H1 (cell line): Measurements from ENCODE around the gene ZBTB7B.

Source experiments
- CBX8 ChIP-seq: fragments of 300-800, 300-1000 bp; sonication (generic); IDR thresholded peaks from 2 replicates; pipeline ENCODE4 v1.7.1; 2016; ENCODE audit warnings: low read depth, low read length, borderline replicate concordance
- CREB1 ChIP-seq: IDR thresholded peaks from 2 replicates; pipeline ENCODE4 v1.6.1; 2012; ENCODE audit warnings: inconsistent platforms
- CTCF ChIP-seq, 3 experiments: IDR thresholded peaks; 1 replicate in 2 of 3; 2 replicates in 1 of 3; pipeline versions ENCODE4 v1.5.1 to v1.6.1; 2011; ENCODE audit warnings: low read length in 3 of 3, mild to moderate bottlenecking in 3 of 3, inconsistent platforms in 2 of 3, low read depth in 1 of 3, moderate library complexity in 1 of 3; ENCODE audit not compliant: insufficient read depth in 1 of 3; ENCODE audit errors: control extremely low read depth in 1 of 3
- EZH2 ChIP-seq: fragments of 200-600 bp; sonication (generic); IDR thresholded peaks from 2 replicates; pipeline ENCODE4 v1.7.1; 2012; ENCODE audit warnings: low read depth, mild to moderate bottlenecking, moderate library complexity, low read length, inconsistent platforms; ENCODE audit not compliant: severe bottlenecking
- HDAC2 ChIP-seq, 2 experiments: fragments of 300-600 bp in 1 of 2; sonication (generic) in 1 of 2; IDR thresholded peaks; 2 replicates each; pipeline ENCODE4 v1.6.1; 2011 to 2012; ENCODE audit warnings: low read depth in 2 of 2, low read length in 2 of 2, mild to moderate bottlenecking in 2 of 2, moderate library complexity in 2 of 2, borderline replicate concordance in 1 of 2, inconsistent platforms in 1 of 2
- KDM1A ChIP-seq: fragments of 200-600, 300-600 bp; sonication (generic); IDR thresholded peaks from 2 replicates; pipeline ENCODE4 v1.7.1; 2016; ENCODE audit warnings: mild to moderate bottlenecking, low read length, borderline replicate concordance
- KDM5A ChIP-seq: fragments of 200-600 bp; IDR thresholded peaks from 2 replicates; pipeline ENCODE4 v1.7.1; 2012; ENCODE audit warnings: mild to moderate bottlenecking, low read length, inconsistent platforms, mixed read lengths
- POLR2A ChIP-seq, 2 experiments: IDR thresholded peaks; 1 replicate in 1 of 2; 2 replicates in 1 of 2; pipeline ENCODE4 v1.6.1; 2011; ENCODE audit warnings: low read depth in 2 of 2, low read length in 2 of 2, mild to moderate bottlenecking in 2 of 2; ENCODE audit errors: control extremely low read depth in 1 of 2
- RAD21 ChIP-seq, 2 experiments: IDR thresholded peaks in 1 of 2; conservative IDR thresholded peaks in 1 of 2; 2 replicates each; pipeline ENCODE4 v1.6.1; 2011; ENCODE audit warnings: low read depth in 2 of 2, low read length in 2 of 2, improper control_type of control experiment in 1 of 2, inconsistent platforms in 1 of 2, mild to moderate bottlenecking in 1 of 2, moderate library complexity in 1 of 2
- RXRA ChIP-seq: IDR thresholded peaks from 2 replicates; pipeline ENCODE4 v1.6.1; 2011; ENCODE audit warnings: low read depth, mild to moderate bottlenecking, low read length, moderate library complexity; ENCODE audit not compliant: insufficient read depth
- TAF1 ChIP-seq: IDR thresholded peaks from 2 replicates; pipeline ENCODE4 v1.6.1; 2011; ENCODE audit warnings: mild to moderate bottlenecking, low read depth, low read length
- TCF12 ChIP-seq: IDR thresholded peaks from 2 replicates; pipeline ENCODE4 v1.6.1; 2011; ENCODE audit warnings: low read depth, mild to moderate bottlenecking, low read length
- TF ChIP-seq, protein P1 (sequence below): IDR thresholded peaks from 2 replicates; pipeline ENCODE4 v1.6.1; 2011; ENCODE audit warnings: low read length, improper control_type of control experiment

DNA sequence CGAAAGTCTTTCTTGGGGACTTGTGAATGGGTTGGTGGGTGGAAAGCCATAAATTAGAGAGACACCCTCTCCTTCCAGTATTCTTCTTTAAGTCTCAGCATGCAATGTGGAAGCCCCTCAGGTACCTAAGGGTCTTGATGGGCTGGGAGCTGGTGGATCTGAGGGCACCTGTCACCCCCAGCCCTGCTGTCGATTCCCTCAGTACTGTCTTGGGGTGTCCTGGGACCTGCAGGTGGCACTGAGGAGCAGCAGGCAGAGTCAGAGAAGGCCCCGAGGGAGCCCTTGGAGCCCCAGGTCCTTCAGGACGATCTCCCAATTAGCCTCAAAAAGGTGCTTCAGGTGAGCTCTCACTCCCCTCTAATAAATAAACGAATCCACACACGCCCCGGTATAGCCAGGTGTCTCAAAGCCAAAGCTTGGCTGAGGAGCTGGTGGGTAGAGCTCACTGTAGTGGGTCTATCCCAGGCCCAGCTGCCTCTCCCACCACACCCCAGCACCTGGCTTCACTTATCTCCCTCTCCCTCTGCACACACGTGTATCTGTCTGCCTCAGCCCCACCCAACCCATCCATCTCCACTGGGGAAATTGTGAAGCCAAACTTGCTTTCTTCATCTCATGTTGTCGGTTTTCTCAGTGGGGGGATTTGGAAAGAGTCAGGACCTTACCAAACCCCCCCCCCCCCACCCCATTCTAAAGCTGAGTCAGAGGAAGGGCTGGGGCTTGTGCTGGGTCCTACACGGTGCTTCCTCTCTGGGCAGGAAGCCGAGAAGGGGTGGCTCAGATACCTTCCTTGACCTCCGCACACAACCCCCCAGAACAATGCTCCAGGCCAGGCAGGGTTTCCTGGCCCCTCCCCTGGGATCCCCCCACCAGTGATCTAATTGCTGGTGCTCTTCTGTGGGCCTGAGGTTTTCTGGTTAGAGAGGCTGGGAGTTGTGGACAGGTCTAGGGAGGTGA lies 50.1 kb downstream of the ZBTB7B start:
- TF ChIP-seq KDM5A (no peak), CBX8 (no peak), CTCF (IDR thresholded peaks at IDR 0.05; ENCODE audit: control extremely low read depth in 1 of 3, insufficient read depth in 1 of 3, low read depth in 1 of 3, low read length in 3 of 3) (peak in 2 of 3 experiments; percentile 44 to 49; a peak in 3 of 4 replicates), HDAC2 (IDR thresholded peaks at IDR 0.05; ENCODE audit: borderline replicate concordance in 1 of 2, low read depth in 2 of 2, low read length in 2 of 2) (no peak), RXRA (no peak), CREB1 (no peak), RAD21 (IDR thresholded peaks at IDR 0.05 in 1 of 2, conservative IDR thresholded peaks at IDR 0.05 in 1 of 2; ENCODE audit: low read depth in 2 of 2, low read length in 2 of 2) (peak in 1 of 2 experiments; percentile 15; a peak in 1 of 4 replicates), TCF12 (no peak), TAF1 (no peak), KDM1A (no peak), POLR2A (IDR thresholded peaks at IDR 0.05; ENCODE audit: control extremely low read depth in 1 of 2, low read depth in 2 of 2, low read length in 2 of 2) (no peak), EZH2 (no peak)
- TF ChIP-seq, protein P1, sequence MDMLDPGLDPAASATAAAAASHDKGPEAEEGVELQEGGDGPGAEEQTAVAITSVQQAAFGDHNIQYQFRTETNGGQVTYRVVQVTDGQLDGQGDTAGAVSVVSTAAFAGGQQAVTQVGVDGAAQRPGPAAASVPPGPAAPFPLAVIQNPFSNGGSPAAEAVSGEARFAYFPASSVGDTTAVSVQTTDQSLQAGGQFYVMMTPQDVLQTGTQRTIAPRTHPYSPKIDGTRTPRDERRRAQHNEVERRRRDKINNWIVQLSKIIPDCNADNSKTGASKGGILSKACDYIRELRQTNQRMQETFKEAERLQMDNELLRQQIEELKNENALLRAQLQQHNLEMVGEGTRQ, result no peak
